Measurements from ENCODE around the gene CFAP97.
"Not testable (repeated sequence)": the region's sequence is repeated elsewhere in the genome, so short reads cannot be mapped to it uniquely, and the experiment has no call there.

CFAP97 gene

GRCh38 chr4:185144601-185145240 is 59.1 kb downstream of the CFAP97 start:
- DNase-seq (ENCODE audit: low read depth, low spot score) = no peak
- no peak overlapping the region for H3K27ac ChIP-seq

GRCh38 chr4:185143601-185143969 is 60.2 kb downstream of the CFAP97 start:
- DNase-seq (ENCODE audit: low read depth, low spot score) = no peak
- no peak overlapping the region for H3K27ac ChIP-seq

GRCh38 chr4:185142912-185143600 is 60.7 kb downstream of the CFAP97 start, which contains the start of gene SLC25A4:
TSS of gene SLC25A4 (plus strand) at chr4:185143266. CDS start at chr4:185143373, 107 bp downstream.
- H3K27ac ChIP-seq = no peak within 1 kb of the TSS
- no peak for DNase-seq (ENCODE audit: low read depth, low spot score)

- no peak for DNase-seq (ENCODE audit: low read depth, low spot score)
- H3K27ac ChIP-seq = no peak overlapping the region
Observed at GRCh38 chr4:185142564-185142911, 61.3 kb downstream of the CFAP97 start.

GRCh38 chr4:185141777-185142176 is 62.0 kb downstream of the CFAP97 start:
- no peak for DNase-seq (ENCODE audit: low read depth, low spot score)

GRCh38 chr4:185139736-185140135 is 64.1 kb downstream of the CFAP97 start:
- H3K27ac ChIP-seq = no peak overlapping the region
- DNase-seq (ENCODE audit: low read depth, low spot score) = no peak

More at GRCh38 chr4:185141777-185142176, 62.0 kb downstream of the CFAP97 start:
- H3K27ac ChIP-seq = no peak overlapping the region

- H3K27ac ChIP-seq = no peak overlapping the region
- no peak for DNase-seq (ENCODE audit: low read depth, low spot score)
Observed at GRCh38 chr4:185138161-185138560, 65.6 kb downstream of the CFAP97 start.

GRCh38 chr4:185137233-185137925 is 66.4 kb downstream of the CFAP97 start:
- H3K27ac ChIP-seq = no peak overlapping the region
- no peak for DNase-seq (ENCODE audit: low read depth, low spot score)

- DNase-seq (ENCODE audit: low read depth, low spot score) = no peak
- H3K27ac ChIP-seq = no peak overlapping the region
Observed at GRCh38 chr4:185134307-185134869, 69.4 kb downstream of the CFAP97 start.

- DNase-seq (ENCODE audit: low read depth, low spot score) = no peak
- H3K27ac ChIP-seq = no peak overlapping the region
Observed at GRCh38 chr4:185128272-185129119, 75.3 kb downstream of the CFAP97 start.

- no peak for DNase-seq (ENCODE audit: low read depth, low spot score)
- no peak overlapping the region for H3K27ac ChIP-seq
Observed at GRCh38 chr4:185127021-185127925, 76.5 kb downstream of the CFAP97 start.

- DNase-seq (ENCODE audit: low read depth, low spot score) = no peak
- H3K27ac ChIP-seq = no peak overlapping the region
Observed at GRCh38 chr4:185124006-185124405, 79.8 kb downstream of the CFAP97 start.

GRCh38 chr4:185122681-185123345 is 81.0 kb downstream of the CFAP97 start:
- DNase-seq (ENCODE audit: low read depth, low spot score) = no peak

GRCh38 chr4:185120631-185120946 is 83.2 kb downstream of the CFAP97 start:
- H3K27ac ChIP-seq = no peak overlapping the region
- no peak for DNase-seq (ENCODE audit: low read depth, low spot score)

More at GRCh38 chr4:185122681-185123345, 81.0 kb downstream of the CFAP97 start:
- H3K27ac ChIP-seq = no peak overlapping the region

- no peak overlapping the region for H3K27ac ChIP-seq
- DNase-seq (ENCODE audit: low read depth, low spot score) = no peak
Observed at GRCh38 chr4:185119927-185120630, 83.7 kb downstream of the CFAP97 start.

- not testable (repeated sequence) for H3K27ac ChIP-seq; DNase-seq (ENCODE audit: low read depth, low spot score)
Observed at GRCh38 chr4:185119467-185119866, 84.3 kb downstream of the CFAP97 start.

GRCh38 chr4:185118876-185119275 is 84.9 kb downstream of the CFAP97 start:
- H3K27ac ChIP-seq = no peak overlapping the region
- DNase-seq (ENCODE audit: low read depth, low spot score) = no peak

- no peak for DNase-seq (ENCODE audit: low read depth, low spot score)
- H3K27ac ChIP-seq = no peak overlapping the region
Observed at GRCh38 chr4:185117300-185117934, 86.4 kb downstream of the CFAP97 start.
